Keratinocyte (primary cell): Measurements from ENCODE around the gene MDFIC2.

ENCODE experiments used
- CTCF ChIP-seq, 3 experiments: IDR thresholded peaks in 1 of 3; conservative IDR thresholded peaks in 1 of 3; optimal IDR thresholded peaks in 1 of 3; 2 replicates in 2 of 3; 3 replicates in 1 of 3; pipeline versions ENCODE3 to v1.5.1; 2011; ENCODE audit warnings: low read length in 3 of 3, mild to moderate bottlenecking in 3 of 3, moderate library complexity in 2 of 3, control low read depth in 1 of 3, inconsistent platforms in 1 of 3; ENCODE audit not compliant: insufficient read depth in 2 of 3; ENCODE audit errors: extremely low read depth in 1 of 3
- EZH2 ChIP-seq: IDR thresholded peaks from one replicate; pipeline ENCODE4 v1.6.1; 2012; ENCODE audit warnings: inconsistent platforms, mild to moderate bottlenecking, low read length, moderate library complexity

- TF ChIP-seq CTCF (optimal IDR thresholded peaks at IDR 0.05 in 1 of 3, IDR thresholded peaks at IDR 0.05 in 1 of 3, conservative IDR thresholded peaks at IDR 0.05 in 1 of 3; ENCODE audit: extremely low read depth in 1 of 3, insufficient read depth in 2 of 3, low read length in 3 of 3) (no peak), EZH2 (no peak)
These were observed 51.2 kb downstream of the MDFIC2 start for GRCh38 chr3:70261283-70261682.
